Measurements from ENCODE around the gene TTC6.

GRCh38 chr14:37550511-37550910, 44.9 kb upstream of the TTC6 start:
- TF ChIP-seq CTCF (IDR thresholded peaks at IDR 0.05; ENCODE audit: low read depth, low read length), result no peak
- TF ChIP-seq POLR2A (IDR thresholded peaks at IDR 0.05; ENCODE audit: extremely low read depth, insufficient read length), result no peak
- no peak for TF ChIP-seq MAX (IDR thresholded peaks at IDR 0.05; ENCODE audit: low read depth, low read length)
